MM.1S (cell line): ENCODE data around the gene DAP.
"Not testable (repeated sequence)": the region's sequence is repeated elsewhere in the genome, so short reads cannot be mapped to it uniquely, and the experiment has no call there.

Source experiments
- DNase-seq: peaks from one replicate; pipeline ENCODE4 v3.0.0-alpha.2; 2015
- H2AFZ ChIP-seq: fragments of 300-600 bp; sonication (generic); 2 replicates; pipeline ENCODE4 v1.6.0; 2016; ENCODE audit warnings: antibody characterized with exemption, low read length
- H3F3A ChIP-seq: fragments of 300-600 bp; sonication (generic); 2 replicates; pipeline ENCODE4 v1.6.1; 2016; ENCODE audit warnings: mild to moderate bottlenecking, antibody characterized with exemption, low read length, moderate library complexity, mixed read lengths; ENCODE audit not compliant: insufficient read depth
- H3K27ac ChIP-seq: fragments of 300-600 bp; sonication (generic); 2 replicates; pipeline ENCODE4 v1.5.1; 2016; ENCODE audit warnings: mild to moderate bottlenecking, low read length
- H3K27me3 ChIP-seq: fragments of 300-600 bp; sonication (generic); replicated peaks from 2 replicates; pipeline ENCODE4 v1.6.0; 2016; ENCODE audit warnings: low read length; ENCODE audit not compliant: insufficient read depth
- H3K36me3 ChIP-seq: fragments of 300-600 bp; sonication (generic); replicated peaks from 2 replicates; pipeline ENCODE4 v1.6.1; 2016; ENCODE audit warnings: mild to moderate bottlenecking, low read length, mixed read lengths; ENCODE audit not compliant: insufficient read depth
- H3K4me1 ChIP-seq: fragments of 300-600 bp; sonication (generic); 2 replicates; pipeline ENCODE4 v1.6.1; 2016; ENCODE audit warnings: low read length, mixed read lengths
- H3K4me2 ChIP-seq: fragments of 300-600 bp; sonication (generic); 2 replicates; pipeline ENCODE4 v1.6.0; 2016; ENCODE audit warnings: low read depth, low read length
- H3K4me3 ChIP-seq: fragments of 300-600 bp; sonication (generic); 2 replicates; pipeline ENCODE4 v1.5.1; 2016; ENCODE audit warnings: low read length, mixed read lengths
- H3K79me2 ChIP-seq: fragments of 300-600 bp; sonication (generic); 2 replicates; pipeline ENCODE4 v1.6.1; 2016; ENCODE audit warnings: mixed run types, low read length, mixed read lengths
- H3K9ac ChIP-seq: fragments of 300-600 bp; sonication (generic); 2 replicates; pipeline ENCODE4 v1.6.1; 2016; ENCODE audit warnings: low read length, mixed read lengths
- H3K9me2 ChIP-seq: fragments of 300-600 bp; sonication (generic); replicated peaks from 2 replicates; pipeline ENCODE4 v1.6.1; 2016; ENCODE audit warnings: mild to moderate bottlenecking, low read length, mixed read lengths; ENCODE audit not compliant: insufficient read depth
- H3K9me3 ChIP-seq: fragments of 300-600 bp; sonication (generic); replicated peaks from 2 replicates; pipeline ENCODE4 v1.6.1; 2016; ENCODE audit warnings: mild to moderate bottlenecking, low read length, mixed read lengths; ENCODE audit not compliant: insufficient read depth
- H4K20me1 ChIP-seq: fragments of 300-600 bp; sonication (generic); 2 replicates; pipeline ENCODE4 v1.6.1; 2016; ENCODE audit warnings: mild to moderate bottlenecking, low read length, moderate library complexity, mixed read lengths; ENCODE audit not compliant: insufficient read depth
- CTCF ChIP-seq: fragments of 300-600 bp; sonication (generic); IDR thresholded peaks from 2 replicates; pipeline ENCODE4 v1.5.1; 2016; ENCODE audit warnings: antibody characterized with exemption, low read length, mixed read lengths
- EZH2 ChIP-seq: fragments of 300-600 bp; sonication (generic); optimal IDR thresholded peaks from 2 replicates; pipeline ENCODE3; 2017; ENCODE audit warnings: low read depth, mild to moderate bottlenecking, antibody characterized with exemption, low read length, mixed read lengths
- EZH2phosphoT487 ChIP-seq: fragments of 300-600 bp; sonication (generic); IDR thresholded peaks from 2 replicates; pipeline ENCODE4 v1.6.1; 2018; ENCODE audit warnings: antibody characterized with exemption, low read length

Gene DAP

GRCh38 chr5:10723514-10723913 is 37.5 kb downstream of the DAP start:
- H3K4me2 ChIP-seq = no peak overlapping the region
- no peaks in the 10 kb centered on the region for H3K4me1 ChIP-seq
- no peak overlapping the region for H3K27ac ChIP-seq

GRCh38 chr5:10720766-10721165 is 40.3 kb downstream of the DAP start:
- not testable (repeated sequence) for H3K9me2 ChIP-seq, H2AFZ ChIP-seq, H3F3A ChIP-seq, H3K36me3 ChIP-seq, H3K27me3 ChIP-seq, H3K4me3 ChIP-seq, H3K79me2 ChIP-seq, H4K20me1 ChIP-seq, H3K4me2 ChIP-seq, H3K27ac ChIP-seq, DNase-seq, H3K4me1 ChIP-seq, H3K9ac ChIP-seq, H3K9me3 ChIP-seq

More at GRCh38 chr5:10723514-10723913, 37.5 kb downstream of the DAP start:
- no peaks in the 10 kb centered on the region for H3F3A ChIP-seq
- no peak overlapping the region for H2AFZ ChIP-seq
- DNase-seq = no peak
- H3K9me2 ChIP-seq = no peaks in the 10 kb centered on the region
- H3K9ac ChIP-seq = no peak overlapping the region
- H3K36me3 ChIP-seq = no peaks in the 10 kb centered on the region
- H3K79me2 ChIP-seq = no peaks in the 10 kb centered on the region
- no peaks in the 10 kb centered on the region for H4K20me1 ChIP-seq
- no peak overlapping the region for H3K4me3 ChIP-seq
- no peaks in the 10 kb centered on the region for H3K9me3 ChIP-seq
- no peak for TF ChIP-seq EZH2
- no peak for TF ChIP-seq CTCF
- no peak for TF ChIP-seq EZH2phosphoT487
- no peaks in the 10 kb centered on the region for H3K27me3 ChIP-seq

GRCh38 chr5:10719965-10720364 is 41.1 kb downstream of the DAP start:
- no peak overlapping the region for H3K4me2 ChIP-seq
- H3K4me1 ChIP-seq = no peaks in the 10 kb centered on the region
- TF ChIP-seq EZH2phosphoT487 (no peak), CTCF (no peak), EZH2 (no peak)
- no peak overlapping the region for H3K4me3 ChIP-seq
- H3K9me3 ChIP-seq = no peaks in the 10 kb centered on the region
- H3K79me2 ChIP-seq = no peaks in the 10 kb centered on the region
- no peaks in the 10 kb centered on the region for H4K20me1 ChIP-seq
- H3F3A ChIP-seq = no peaks in the 10 kb centered on the region
- H3K36me3 ChIP-seq = no peaks in the 10 kb centered on the region
- no peak overlapping the region for H2AFZ ChIP-seq
- DNase-seq = no peak
- H3K9ac ChIP-seq = no peak overlapping the region
- no peak overlapping the region for H3K27ac ChIP-seq
- no peaks in the 10 kb centered on the region for H3K9me2 ChIP-seq
- no peaks in the 10 kb centered on the region for H3K27me3 ChIP-seq

GRCh38 chr5:10718617-10719016 is 42.4 kb downstream of the DAP start:
- not testable (repeated sequence) for H4K20me1 ChIP-seq, DNase-seq, H3F3A ChIP-seq, H3K27ac ChIP-seq, H2AFZ ChIP-seq, H3K9me3 ChIP-seq, H3K9ac ChIP-seq, H3K4me2 ChIP-seq, H3K27me3 ChIP-seq, H3K4me3 ChIP-seq, H3K36me3 ChIP-seq, H3K9me2 ChIP-seq, H3K4me1 ChIP-seq, H3K79me2 ChIP-seq

- H3K4me1 ChIP-seq, H3K4me2 ChIP-seq, H3K9me2 ChIP-seq, DNase-seq, H4K20me1 ChIP-seq, H3K4me3 ChIP-seq, H3K27me3 ChIP-seq, H3K79me2 ChIP-seq, H3K9me3 ChIP-seq, H3K36me3 ChIP-seq, H3F3A ChIP-seq, H2AFZ ChIP-seq, H3K27ac ChIP-seq, H3K9ac ChIP-seq: not testable (repeated sequence)
These were observed 44.2 kb downstream of the DAP start for GRCh38 chr5:10716825-10717224.
